ENCODE data around the gene AR. TPM values are rescaled to one million over a fixed set of nuclear protein-coding genes. Genes with fewer than 3 reads are reported as not detected.

The AR gene
- total and polyA plus RNA-seq, 2 of the 8 experiments (the other 6 are each of a cell fraction or from before 2014, with no cell fraction given): 7.1 to 10.7 TPM

DNA sequence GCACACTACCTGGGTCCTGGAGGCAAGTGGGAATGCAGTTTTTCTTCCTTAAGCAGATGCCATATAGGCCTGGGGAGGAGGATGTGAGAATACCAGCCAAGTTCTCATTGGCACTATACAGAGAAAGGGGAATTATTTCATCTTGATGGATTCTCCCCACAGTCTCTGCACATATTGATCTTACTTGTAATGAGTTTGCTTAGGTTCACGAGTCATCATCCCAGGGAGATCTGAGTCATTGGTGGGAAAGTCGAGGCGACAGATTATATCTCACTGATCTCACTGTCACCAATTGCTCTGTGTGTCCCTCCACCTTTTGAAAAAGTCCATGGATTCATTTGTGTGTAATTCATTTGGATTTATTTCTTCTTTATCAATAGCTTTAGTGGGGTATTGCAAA, 156.8 kb downstream of the AR start (continued):
- no peak for TF ChIP-seq EGR1 (IDR thresholded peaks at IDR 0.05; ENCODE audit: borderline replicate concordance, low read depth, low read length)
- TF ChIP-seq SIN3A (conservative IDR thresholded peaks at IDR 0.05 in 1 of 2, IDR thresholded peaks at IDR 0.05 in 1 of 2; ENCODE audit: low read depth in 1 of 2, low read length in 2 of 2): no peak
- TF ChIP-seq, protein P1, sequence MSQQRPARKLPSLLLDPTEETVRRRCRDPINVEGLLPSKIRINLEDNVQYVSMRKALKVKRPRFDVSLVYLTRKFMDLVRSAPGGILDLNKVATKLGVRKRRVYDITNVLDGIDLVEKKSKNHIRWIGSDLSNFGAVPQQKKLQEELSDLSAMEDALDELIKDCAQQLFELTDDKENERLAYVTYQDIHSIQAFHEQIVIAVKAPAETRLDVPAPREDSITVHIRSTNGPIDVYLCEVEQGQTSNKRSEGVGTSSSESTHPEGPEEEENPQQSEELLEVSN (IDR thresholded peaks at IDR 0.05): no peak

All from H1 (cell line).